Activated T-helper 9 cell treated with anti-CD3 and anti-CD28 coated beads, Interleukin-2, amount 50 U/mL, for 16 hours (primary cell): ENCODE measurements around the gene PTPRK.

Experiments
- DNase-seq: peaks from one replicate; pipeline ENCODE4 v3.0.0-alpha.2; 2020; ENCODE audit warnings: low read depth

PTPRK gene

DNA sequence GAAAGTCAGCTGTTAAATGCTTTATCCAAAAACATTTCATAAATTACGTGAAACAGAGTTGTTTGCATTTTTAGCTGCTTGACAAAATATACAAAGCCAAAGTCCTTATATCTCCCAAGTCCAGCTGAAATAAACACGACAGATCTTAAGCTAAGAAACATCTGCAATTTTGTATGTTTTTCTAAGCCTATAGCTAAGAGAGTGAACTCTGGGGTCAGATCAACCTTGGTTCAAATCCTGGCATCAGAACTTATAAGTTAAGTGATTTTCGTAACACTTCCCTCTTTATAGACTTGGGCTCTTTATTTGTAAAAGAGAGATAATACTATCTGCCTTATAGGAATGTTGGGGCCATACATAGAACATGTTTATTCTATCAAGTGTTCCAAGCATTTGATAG, 176.7 kb downstream of the PTPRK start:
- no peak for DNase-seq

DNA sequence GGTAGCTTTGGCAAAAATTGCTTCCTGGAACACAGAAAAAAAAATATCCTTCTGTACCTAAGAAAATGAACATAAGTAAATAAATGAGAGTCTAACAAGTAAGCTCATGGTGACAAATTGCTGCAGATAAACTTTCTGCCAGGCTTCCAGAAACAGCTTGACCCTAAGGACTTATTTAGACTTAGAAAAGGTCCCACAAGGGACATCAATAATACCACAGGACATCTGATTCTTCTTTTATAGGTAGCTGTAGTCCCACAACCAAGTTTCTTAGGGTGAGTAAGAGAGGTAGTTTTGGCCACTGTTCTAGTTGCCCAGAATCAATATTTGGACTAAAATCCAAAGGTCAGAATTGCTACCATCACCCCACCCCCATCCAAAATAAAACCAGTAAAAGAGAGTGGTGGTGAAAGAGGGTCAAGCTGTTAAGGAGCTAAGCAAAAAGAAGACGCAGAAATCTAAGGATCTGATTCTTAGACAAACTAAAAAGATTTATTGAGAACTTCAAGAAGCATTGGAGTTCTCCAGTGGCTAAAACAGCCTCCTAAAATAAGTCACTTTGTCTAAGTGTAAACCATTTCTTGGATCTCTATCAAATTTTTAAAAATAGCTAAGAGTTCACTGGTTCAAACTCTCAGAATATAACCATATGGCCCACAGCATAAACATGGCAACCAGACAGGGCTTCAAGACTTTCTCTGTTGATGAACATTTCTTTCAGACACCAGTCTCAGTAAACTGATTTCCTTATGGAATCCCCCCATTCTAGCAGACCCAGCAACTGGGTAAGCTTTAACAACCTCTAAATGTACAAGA, 180.6 kb downstream of the PTPRK start:
- no peak for DNase-seq

DNA sequence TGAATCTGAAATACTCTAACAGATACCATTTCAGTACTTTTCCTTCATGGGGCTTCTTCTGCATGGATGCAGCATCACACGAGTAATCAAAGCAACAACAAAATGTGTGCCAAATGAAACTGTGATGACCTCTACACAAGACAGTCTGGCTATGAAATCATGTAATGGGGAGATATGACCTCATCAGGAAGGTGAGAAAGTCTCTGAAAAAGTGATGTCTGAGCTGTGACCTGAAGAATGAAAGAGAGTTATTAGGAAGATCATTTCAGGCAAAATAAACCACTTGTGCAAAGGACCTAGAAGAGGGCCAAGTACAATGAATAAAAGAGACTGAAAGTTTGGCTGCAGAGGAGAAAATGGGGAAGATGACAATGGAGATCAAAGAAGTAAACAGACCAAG, 182.8 kb downstream of the PTPRK start:
- DNase-seq = no peak

DNA sequence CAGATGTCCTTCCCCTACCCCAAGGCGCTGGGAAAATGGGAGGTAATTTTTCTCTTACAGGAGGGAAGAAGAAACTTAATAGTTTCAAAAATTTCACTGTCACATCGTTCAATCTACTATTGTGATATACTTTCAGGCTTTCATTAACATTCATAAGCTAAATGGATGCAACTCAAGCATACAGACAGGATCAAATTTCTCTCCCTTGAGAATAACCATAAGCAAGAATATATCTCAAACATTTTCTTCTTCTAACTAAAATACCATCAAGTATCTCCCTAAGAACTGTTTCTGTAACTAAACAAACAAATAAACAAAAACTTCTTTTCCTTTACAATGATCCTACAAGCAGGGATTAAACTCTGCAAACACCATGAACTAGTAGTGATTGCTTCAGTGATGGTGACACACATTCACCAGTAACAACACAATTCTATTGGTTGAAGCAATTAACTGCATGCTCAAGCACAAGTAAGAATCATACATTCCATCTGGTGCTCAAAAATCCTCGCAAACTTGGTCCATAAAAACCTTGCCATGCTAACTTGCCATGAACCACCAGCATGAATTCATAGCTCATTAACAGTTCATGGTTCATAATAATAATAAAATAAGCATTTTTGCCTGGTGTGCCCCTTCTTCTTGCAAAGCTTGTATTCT, 183.8 kb downstream of the PTPRK start:
- no peak for DNase-seq

DNA sequence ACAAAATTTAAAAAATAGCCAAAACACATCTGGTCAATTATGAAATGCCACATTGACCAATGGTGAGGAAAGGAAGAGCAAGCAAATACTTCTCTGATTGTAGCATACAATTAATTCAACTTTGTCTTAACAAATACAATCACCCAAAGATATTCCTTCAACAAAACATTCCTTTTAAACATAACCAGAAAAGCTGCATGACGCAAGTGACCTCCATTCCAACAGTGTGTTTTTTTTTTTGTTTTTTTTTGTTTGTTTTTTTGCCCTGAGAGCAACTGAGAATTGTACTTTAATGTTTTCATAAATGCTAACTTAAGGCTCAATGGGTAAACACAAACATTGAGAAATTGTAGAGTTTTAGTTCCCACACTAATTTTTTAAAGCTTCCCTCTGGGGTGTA, 184.4 kb downstream of the PTPRK start:
- no peak for DNase-seq

DNA sequence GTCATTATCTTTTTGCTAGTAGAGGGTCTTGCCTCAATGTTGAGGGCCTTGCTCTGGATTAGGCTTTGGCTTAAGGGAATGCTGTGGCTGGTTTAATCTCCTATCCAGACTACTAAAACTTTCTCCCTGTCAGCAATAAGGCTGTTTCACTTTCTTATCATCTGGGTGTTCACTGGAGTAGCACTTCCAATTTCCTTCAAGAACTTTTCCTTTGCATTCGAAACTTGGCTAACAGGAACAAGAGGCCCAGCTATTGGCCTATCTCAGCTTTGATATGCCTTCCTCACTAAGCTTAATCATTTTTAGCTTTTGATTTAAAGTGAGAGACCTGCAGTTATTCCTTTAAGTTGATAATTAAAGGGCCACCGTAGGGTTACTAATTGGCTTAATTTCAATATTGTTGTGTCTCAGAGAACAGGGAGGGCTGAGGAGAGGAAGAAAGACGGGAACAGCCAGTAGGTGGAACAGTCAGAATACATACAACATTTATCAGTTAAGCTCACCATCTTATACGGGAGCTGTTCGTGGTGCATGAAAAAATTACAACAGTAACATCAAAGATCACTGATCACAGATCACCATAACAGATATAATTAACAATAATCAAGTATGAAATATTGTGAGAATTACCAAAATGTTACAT, 186.7 kb downstream of the PTPRK start:
- no peak for DNase-seq

DNA sequence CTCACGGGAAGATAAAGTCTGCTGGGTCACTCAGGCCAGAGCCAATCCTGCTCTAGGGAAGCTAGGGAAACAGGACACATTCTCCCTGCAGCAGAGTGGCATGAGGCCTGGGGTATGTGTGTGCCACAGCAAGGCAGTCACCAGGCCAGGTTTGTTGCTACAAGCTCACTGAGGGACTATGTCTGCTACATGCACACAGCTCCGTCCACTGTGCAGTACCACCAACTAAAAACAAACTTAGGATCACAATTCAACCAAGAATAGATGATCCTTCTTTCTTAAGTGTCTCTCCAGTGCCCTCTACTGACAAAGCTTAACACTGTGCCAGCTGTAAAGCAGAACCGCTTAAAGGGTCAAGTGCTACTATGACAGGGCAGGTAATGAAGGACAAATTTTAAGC, 192.5 kb downstream of the PTPRK start:
- no peak for DNase-seq

DNA sequence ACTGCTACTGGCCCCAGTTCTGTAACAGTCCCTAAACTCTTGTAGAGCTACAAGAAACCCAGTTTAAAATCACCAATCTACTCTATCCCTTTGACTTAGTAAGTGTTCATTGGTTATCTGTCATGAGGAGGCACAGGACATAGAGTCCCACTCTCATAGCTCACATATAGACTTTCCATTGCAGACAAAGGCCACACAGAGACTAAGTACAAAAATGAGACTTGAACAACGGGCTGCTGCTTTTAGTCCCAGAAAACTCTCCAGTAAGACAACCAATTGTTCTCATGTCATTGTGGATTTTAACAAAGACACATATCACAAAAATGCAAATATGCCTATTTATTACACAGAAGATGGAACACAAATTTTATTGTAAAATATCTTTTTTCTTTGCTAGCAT, 197.4 kb downstream of the PTPRK start:
- DNase-seq = no peak

DNA sequence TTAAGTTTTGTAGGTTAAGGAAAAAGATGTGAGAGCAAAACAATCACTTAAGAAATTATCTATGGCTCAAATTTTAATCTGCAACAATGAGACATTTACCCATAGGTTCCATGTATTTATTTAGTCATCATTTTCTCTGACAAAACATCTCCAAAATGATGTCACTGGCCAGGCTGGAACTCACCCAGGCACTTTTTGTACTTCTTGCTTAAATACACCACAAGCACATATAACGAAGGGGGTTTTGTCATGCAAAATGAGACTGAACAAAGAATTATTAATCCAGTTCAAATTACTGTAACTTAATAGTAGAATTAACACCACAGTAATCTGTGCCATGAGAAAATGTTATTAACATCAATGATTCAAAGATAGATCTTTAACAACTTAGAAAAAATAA, 200.5 kb downstream of the PTPRK start:
- no peak for DNase-seq

DNA sequence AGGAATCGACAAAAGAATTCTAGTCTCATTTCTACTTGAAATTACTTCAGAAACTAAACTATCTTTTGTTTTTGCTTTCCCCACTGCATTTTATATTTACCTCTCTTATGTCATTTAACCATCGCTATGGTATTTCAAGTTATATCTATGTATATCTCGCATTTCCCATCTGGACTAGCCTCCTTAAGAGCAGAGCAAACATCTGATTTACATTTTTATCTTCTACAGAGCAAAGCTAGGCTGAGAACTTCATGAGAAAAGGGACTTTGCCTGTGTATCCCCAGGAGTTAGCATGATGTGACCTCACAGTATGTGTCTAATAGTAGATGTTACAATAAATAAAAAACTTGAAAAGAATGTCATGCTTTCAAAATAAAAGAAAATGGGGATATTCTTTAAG, 201.2 kb downstream of the PTPRK start:
- DNase-seq = no peak

DNA sequence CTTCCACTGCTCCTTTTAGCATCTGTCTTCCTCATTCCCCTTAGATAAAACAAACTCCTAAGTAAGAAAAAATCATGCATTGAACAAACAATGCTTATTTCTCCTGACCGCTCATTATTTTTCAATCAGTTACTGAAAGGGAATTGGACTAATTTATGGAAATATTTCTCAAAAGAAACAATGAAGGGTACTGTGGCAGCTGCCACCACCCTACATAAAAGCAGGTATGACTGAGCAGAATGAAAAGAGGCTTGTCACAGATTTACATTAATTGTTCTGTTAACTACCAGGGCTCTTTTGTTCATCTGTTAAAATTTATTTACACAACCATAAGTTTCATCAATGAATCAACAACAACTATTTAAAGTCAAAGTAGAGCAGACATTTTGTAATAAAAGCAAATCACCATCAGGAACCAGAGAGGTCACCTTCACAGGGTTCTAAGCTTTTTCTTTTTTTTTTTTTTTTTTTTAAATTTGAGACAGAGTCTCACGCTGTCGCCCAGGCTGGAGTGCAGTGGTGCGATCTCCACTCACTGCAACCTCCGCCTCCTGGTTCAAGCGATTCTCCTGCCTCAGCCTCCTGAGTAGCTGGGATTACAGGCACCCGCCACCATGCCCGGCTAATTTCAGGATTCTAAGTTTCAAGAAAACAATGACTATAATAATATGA, 204.0 kb downstream of the PTPRK start:
- no peak for DNase-seq

DNA sequence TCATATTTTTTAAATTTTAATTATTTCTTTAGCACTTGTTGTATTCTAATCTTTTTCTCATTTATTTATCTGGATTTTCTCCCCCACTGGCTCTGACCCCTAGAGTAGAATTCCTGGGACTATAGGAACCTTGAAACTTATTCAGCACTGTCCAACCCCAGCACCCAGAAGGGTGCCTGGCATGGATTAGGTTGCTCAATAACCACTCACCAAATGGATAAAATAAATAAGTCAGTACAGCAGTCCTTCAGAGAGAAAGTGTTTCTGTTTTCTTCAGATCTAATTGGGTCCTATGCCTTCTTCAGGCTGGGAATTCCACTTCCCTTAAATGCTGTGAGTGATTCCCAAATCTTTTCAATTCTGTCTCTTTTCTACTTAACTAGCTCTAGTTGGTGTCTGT, 206.2 kb downstream of the PTPRK start:
- no peak for DNase-seq

DNA sequence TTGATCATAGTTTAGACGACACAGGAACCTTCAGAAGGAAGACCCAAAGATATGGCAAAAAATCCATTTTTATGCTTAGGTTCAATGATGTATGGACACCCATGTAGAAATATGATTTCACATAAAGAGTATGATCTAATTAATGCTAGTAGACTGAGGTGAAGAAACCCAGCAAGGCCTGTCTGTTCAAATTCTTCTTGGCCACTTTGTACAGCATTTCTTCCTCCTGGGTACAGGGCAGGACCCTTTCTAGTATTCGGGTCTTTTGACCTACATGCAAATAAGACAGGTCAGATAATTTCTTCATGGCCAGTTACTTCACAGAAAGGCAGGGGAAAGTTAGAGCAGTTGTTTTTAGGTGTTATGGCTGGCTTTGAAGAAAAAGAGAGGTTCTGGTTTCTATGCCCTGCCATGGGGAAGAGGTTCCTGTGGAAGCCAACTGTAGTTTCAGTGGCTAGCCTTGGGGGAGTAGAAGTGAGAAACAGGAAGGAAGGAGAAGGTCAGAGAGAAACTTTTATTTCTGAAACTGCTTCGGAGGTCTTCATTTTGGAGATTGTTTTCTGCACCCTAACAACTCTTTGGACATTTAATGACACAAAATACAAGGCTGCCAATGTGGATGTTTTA, 208.3 kb downstream of the PTPRK start:
- DNase-seq = no peak

DNA sequence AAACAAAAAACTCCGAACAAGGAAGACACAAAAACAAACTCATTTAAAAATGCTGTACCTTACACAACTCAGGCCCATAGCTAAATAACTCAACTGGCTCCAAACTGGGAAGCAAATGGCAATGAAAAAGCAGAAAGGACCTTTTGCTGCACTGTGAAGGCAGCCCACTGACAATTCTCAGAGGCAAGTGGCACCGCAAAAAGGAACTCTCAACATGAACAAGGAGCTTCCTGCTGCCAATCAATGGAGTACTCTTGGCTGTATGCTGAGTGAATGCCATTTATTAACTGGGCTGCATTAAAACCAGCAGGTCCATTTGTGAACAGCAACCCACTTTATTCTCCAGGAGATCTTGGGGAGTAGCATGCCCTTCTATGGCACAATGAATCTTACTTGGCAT, 209.9 kb downstream of the PTPRK start:
- DNase-seq = no peak

DNA sequence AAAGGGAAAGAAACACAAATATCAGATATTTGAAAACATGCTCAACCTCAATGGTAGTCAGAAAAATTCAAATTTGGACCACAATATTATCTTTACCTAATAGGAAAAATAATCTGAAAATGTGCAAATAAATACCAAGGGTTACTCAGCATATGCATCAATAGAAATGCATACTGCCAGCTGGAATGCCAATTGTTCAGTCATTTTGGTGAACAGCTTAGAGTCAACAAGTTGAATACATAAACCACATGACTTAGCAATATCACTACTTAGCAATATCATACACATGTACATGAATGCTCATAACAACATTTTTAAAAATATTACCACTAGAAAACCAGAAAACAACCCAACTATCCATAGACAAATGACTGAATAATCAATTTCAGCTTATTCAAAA, 212.7 kb downstream of the PTPRK start:
- no peak for DNase-seq

DNA sequence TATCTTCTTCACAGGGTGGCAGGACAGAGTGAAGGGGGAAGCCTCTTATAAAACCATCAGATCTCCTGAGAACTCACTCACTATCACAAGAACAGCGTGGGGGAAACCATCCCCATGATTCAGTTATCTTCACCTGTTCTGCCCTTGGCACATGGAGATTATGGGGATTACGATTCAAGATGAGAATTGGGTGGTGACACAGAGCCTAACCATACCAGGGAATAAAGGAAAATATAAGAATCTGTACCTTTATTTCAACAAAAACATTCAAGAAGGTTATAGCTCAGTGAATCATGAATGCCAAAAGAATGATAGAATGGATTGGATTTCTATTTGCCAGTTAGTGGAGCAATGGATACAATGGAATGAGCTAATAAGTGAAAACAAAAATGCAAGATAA, 214.4 kb downstream of the PTPRK start:
- no peak for DNase-seq

DNA sequence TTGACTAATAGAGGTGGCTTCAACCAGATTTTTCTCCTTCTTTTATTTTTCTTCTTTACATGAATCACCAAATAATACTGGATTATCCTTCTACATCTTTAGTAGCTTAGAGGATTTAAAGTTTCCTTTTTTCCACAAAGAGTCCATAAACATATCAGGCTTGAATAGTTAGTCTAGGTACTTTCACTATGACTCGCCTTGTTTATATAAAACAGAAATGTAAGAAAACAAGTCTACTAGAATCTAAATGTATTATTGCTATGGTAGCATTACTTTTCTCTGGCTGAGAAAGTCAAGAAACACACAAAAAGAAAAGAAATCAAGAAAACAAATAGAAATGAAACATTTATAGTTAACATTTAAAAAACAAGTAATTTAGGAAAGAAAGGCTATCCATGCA, 215.2 kb downstream of the PTPRK start:
- DNase-seq = no peak

DNA sequence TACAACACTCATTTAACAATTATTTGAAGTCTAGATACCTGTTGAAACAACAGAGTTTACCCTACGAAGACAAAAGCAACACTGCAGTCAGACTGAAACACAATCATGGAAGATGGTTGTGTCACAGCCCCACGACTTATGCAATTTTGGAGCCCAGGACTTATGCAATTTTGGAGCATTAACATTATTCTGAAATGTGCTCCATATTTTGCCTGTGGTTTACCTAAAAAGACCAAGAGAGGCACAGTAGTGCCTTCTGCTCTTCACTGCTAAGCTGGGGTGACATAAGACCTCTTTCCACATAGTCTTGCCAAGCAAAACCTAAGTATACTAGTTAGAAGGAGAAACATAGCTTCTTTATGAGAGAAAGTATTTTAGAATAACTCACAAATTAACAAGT, 216.5 kb downstream of the PTPRK start:
- no peak for DNase-seq

DNA sequence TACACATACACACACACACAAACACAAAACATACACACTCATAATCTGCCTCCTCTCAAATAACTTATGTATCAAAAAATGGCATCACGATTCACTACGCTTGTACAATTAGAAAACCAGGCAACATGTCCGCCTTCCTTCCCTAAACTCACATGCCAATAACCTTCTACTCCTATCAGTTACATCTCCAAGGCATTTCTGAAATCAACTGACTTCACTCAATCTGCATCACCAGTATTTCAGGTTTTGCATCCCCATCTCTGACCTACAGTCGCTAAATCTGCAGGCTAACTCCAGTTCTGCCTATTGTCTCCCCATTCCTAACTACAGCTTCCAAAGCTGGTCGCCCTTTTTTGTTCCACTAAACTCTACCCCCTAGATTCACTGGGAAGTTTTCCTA, 217.5 kb downstream of the PTPRK start:
- no peak for DNase-seq

DNA sequence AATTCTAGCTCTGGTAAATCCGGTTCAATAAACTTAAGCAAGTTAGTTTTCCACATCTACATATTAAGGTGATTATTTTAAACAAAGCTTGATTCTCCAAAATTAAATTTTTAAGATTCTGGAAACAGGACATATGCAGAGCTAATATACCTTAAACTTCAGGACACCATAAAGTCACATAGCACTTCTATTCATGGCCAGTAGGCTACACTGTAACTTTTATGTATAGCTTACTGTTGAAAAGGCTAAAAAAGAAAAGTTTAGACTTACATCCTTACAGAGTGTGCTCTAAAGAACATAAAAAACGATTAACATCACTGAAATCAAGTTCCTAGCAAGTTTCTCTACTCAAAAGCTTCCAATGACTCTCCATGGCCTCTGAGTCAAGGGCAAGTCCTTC, 224.7 kb downstream of the PTPRK start:
- no peak for DNase-seq

DNA sequence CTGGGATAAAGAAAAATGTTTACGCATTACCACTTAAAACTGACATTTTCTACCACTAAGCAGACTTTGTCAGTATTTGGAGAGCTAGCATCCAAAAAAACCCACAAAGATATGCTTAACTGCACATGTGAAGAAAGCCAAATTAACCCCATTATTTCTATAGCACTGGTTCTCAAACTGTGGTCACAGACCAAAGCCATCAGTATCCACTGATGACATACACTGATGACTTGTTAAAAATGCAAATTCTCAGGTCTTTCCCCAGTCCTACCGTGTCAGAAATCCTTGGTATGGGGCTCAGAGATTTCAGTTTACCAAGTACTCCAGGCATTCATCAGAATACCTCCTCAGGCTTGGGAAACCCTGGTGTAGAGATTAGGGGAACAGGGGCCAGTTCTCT, 230.2 kb downstream of the PTPRK start:
- DNase-seq = no peak

DNA sequence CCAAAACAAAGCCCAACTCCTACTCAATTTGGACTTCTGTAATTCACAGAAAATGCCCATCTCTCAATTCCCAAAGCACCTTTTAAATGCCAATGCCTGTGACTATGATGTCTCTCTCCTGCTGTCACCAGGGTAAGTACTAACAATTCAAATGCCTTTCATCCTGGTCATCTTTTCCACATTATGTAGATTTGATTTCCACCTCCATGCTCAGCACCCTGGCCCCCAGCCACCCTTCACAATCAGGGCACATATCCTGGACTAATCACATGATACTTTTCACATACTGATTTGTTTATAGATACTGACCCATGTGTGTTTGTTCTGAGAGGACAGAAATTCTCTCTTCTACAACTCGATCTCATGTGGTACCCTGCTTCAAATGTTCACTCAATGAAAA, 236.3 kb downstream of the PTPRK start:
- no peak for DNase-seq
